CD4-positive, alpha-beta T cell treated with Interferon alpha-2 for 1 hour (primary cell): Measurements from ENCODE around the gene VSTM4.

ENCODE experiments used
- DNase-seq, 2 donors: peaks; one replicate each; pipeline ENCODE4 v3.0.0-alpha.2; 2020 to 2022

The VSTM4 gene

GRCh38 chr10:49116509-49117375 is 1.4 kb upstream of the VSTM4 start:
- no peak for DNase-seq

GRCh38 chr10:49115796-49116508 is 630 bp upstream of the VSTM4 start:
- no peak for DNase-seq

GRCh38 chr10:49114718-49115014 is 656 bp downstream of the VSTM4 start:
- DNase-seq, result no peak

- DNase-seq, result no peak
Observed at GRCh38 chr10:49113741-49114141, 1.6 kb downstream of the VSTM4 start.

GRCh38 chr10:49112851-49113250 is 2.5 kb downstream of the VSTM4 start:
- DNase-seq, result no peak

- DNase-seq, result no peak
Observed at GRCh38 chr10:49112098-49112497, 3.2 kb downstream of the VSTM4 start.

GRCh38 chr10:49111320-49111698 is 4.0 kb downstream of the VSTM4 start:
- DNase-seq, result no peak

- no peak for DNase-seq
Observed at GRCh38 chr10:49110684-49111319, 4.5 kb downstream of the VSTM4 start.

- no peak for DNase-seq
Observed at GRCh38 chr10:49109669-49110340, 5.5 kb downstream of the VSTM4 start.

GRCh38 chr10:49108656-49109055 is 6.7 kb downstream of the VSTM4 start:
- DNase-seq, result no peak

- DNase-seq, result no peak
Observed at GRCh38 chr10:49107887-49108267, 7.4 kb downstream of the VSTM4 start.

GRCh38 chr10:49107111-49107886 is 8.0 kb downstream of the VSTM4 start:
- no peak for DNase-seq

- no peak for DNase-seq
Observed at GRCh38 chr10:49106451-49106850, 8.9 kb downstream of the VSTM4 start.

GRCh38 chr10:49105076-49105475 is 10.2 kb downstream of the VSTM4 start:
- no peak for DNase-seq

- DNase-seq, result no peak
Observed at GRCh38 chr10:49104323-49104722, 11.0 kb downstream of the VSTM4 start.

GRCh38 chr10:49103761-49104160 is 11.6 kb downstream of the VSTM4 start:
- DNase-seq, result no peak

- no peak for DNase-seq
Observed at GRCh38 chr10:49099046-49099445, 16.3 kb downstream of the VSTM4 start.

GRCh38 chr10:49096890-49097445 is 18.4 kb downstream of the VSTM4 start:
- DNase-seq, result no peak

GRCh38 chr10:49094646-49095045 is 20.7 kb downstream of the VSTM4 start:
- no peak for DNase-seq

GRCh38 chr10:49093922-49094321 is 21.4 kb downstream of the VSTM4 start:
- no peak for DNase-seq

- DNase-seq, result no peak
Observed at GRCh38 chr10:49092477-49092876, 22.8 kb downstream of the VSTM4 start.

- DNase-seq, result no peak
Observed at GRCh38 chr10:49091450-49092210, 23.7 kb downstream of the VSTM4 start.
